C4-2B (cell line): Measurements from ENCODE around the gene GNB1.

ENCODE experiments used
- ZFX ChIP-seq: fragments of 450-650 bp; IDR thresholded peaks from 2 replicates; pipeline ENCODE4 v1.6.1; 2017
- TF ChIP-seq, protein P1 (sequence below): fragments of 450-650 bp; conservative IDR thresholded peaks from 2 replicates; pipeline ENCODE4 v1.5.1; 2017; ENCODE audit warnings: mild to moderate bottlenecking

DNA sequence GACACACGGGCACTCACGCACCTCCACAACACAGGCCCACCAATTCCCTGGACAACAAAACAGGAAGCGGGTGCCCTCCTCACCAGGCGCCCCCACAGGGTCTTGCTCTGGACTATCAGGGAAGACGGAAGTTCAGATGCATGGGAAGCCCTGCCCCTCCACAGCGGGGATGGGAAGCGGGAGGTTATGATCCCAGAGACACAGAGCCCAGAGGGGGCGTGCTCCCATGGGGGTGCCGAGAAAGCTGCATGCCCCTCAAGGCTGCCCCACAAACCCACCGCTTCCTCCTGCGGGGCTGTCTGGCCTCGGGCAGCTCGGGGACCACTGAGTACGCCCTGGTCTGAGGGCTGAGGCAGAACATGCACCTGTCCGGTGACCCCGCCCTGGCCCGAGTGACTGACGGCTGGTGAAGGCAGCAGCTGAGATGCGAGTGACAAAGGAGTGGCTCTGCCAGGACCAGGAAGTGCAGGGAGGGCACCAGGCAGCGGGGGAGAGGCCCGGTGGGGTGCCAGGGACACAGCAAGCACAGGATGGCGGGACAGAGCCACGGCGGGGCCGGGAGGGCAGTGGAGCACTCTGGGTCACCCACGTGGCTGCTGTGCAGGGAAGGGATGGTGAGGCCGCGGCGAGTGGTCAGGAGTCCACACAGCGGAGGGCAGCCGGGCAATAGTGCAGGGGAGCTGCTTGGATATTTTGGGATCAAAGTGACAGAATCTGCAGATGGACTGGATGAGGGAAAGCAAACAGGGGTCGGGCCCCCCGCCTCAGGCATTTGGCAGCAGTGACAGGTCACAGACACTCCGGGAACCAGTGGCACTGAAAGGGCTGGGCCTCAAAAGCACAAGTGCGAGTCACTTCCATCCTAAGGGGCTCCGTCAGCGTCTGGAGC, 131.2 kb downstream of the GNB1 start:
- TF ChIP-seq, protein P1, sequence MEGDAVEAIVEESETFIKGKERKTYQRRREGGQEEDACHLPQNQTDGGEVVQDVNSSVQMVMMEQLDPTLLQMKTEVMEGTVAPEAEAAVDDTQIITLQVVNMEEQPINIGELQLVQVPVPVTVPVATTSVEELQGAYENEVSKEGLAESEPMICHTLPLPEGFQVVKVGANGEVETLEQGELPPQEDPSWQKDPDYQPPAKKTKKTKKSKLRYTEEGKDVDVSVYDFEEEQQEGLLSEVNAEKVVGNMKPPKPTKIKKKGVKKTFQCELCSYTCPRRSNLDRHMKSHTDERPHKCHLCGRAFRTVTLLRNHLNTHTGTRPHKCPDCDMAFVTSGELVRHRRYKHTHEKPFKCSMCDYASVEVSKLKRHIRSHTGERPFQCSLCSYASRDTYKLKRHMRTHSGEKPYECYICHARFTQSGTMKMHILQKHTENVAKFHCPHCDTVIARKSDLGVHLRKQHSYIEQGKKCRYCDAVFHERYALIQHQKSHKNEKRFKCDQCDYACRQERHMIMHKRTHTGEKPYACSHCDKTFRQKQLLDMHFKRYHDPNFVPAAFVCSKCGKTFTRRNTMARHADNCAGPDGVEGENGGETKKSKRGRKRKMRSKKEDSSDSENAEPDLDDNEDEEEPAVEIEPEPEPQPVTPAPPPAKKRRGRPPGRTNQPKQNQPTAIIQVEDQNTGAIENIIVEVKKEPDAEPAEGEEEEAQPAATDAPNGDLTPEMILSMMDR, result no peak
- no peak for TF ChIP-seq ZFX
